ENCODE results near the gene NEDD4L.

NEDD4L gene

DNA sequence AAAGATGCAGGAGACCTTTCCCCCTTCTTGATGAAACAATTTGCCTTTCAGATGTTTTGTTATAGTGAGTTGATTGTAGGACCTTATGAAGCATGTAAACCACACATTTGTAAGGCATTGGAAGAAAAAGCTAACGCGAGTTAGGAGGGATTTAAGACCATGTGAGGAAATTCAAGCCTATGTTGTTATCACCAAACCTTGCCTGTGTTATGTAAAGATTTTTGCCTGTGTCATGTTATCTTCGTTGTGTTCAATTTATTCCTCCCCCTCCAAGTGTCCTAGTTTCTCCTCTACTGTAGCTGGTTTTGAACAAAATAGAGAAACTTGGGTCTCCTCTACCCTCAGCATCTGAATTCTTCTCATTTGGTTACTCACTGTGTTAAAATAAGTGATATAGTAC is 173.0 kb downstream of the NEDD4L start:
- DNase-seq (ENCODE audit: low read depth) = no peak
- no peak overlapping the region for H3K4me3 ChIP-seq (ENCODE audit: low read depth, low read length)

DNA sequence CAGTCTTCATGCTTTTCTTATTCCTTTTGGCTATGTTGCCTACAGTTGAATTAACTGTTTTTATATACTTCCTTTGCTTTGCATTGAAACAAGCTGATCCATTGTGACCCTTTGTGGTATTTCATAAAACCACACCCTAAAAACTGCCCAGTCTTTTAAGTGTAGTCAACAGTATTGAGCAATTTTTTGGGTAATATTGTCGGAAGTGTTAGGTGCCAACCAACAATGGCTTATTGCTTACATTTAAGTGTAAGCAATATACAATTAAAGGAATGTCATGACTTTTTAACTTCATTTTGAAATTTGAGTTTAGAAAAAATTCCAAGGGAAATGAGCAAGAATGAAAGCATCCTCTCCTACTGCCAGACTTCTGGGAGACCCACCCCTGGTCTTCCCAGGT is 174.1 kb downstream of the NEDD4L start:
- H3K4me3 ChIP-seq (ENCODE audit: low read depth, low read length) = no peak overlapping the region
- DNase-seq (ENCODE audit: low read depth) = no peak

DNA sequence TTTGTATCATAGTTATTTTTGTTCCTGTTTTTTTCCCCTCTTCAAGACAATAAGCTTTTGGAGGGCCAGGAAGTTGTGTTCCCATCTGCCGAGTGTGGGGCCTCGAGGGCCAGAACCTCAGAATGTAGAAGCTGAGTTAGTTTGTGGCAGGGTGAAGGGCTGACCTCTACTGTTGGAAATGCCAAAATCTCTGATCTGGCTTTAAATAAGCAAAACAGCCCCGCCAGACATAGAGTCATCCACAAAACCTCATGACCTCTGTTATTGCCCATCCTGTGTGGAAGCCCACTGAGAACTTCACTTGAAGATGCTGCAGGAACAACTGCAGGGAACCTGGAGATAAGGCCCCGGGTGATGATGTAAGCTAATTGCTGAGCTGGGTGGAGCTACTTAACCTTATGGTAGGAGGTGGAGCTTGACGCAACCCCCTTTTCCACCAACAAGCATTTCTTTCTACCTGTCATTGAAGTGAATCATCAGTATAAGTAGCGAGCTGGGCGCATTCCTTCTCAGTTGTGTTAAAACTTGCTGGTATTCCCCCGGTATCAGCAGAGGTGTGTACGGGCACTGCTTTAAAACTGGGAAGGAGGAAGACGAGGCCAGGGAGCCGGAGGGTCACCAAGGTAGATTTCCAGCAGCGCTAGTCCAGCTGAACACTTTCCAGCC is 177.2 kb downstream of the NEDD4L start:
- no peak for DNase-seq (ENCODE audit: low read depth)
- no peak overlapping the region for H3K4me3 ChIP-seq (ENCODE audit: low read depth, low read length)

DNA sequence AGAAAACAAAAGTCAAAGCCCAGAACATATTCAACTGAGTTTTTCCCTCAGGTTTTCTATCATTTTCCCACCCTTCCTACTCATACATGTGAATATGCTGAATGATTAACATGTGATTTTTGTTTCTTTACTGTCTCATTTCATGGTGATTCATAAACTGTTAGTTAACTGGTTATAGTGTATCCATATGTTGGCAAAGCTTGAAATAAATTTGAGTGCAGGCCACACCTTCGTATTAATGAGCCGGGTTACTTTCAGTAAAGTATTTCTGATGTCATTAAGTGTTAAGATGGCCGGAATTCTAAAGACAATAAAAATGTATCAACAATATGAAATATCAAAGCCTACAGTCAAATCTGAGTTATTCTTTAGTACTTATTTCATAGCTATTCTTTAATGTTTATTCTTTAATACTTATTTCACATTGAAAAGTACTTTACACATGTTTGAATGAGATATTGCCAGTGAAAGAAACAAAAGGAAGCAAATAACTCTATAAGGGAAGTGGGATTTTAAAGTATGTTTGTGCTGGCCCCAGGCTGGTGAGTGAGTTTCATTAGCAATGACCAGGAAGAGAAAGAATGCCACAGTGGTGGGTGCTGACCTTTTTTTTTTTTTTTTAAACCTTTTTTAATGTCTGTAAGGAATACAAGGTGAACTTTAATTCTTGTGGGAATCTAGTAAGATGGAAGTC is 178.6 kb downstream of the NEDD4L start:
- DNase-seq (ENCODE audit: low read depth) = no peak
- H3K4me3 ChIP-seq (ENCODE audit: low read depth, low read length) = no peak overlapping the region

DNA sequence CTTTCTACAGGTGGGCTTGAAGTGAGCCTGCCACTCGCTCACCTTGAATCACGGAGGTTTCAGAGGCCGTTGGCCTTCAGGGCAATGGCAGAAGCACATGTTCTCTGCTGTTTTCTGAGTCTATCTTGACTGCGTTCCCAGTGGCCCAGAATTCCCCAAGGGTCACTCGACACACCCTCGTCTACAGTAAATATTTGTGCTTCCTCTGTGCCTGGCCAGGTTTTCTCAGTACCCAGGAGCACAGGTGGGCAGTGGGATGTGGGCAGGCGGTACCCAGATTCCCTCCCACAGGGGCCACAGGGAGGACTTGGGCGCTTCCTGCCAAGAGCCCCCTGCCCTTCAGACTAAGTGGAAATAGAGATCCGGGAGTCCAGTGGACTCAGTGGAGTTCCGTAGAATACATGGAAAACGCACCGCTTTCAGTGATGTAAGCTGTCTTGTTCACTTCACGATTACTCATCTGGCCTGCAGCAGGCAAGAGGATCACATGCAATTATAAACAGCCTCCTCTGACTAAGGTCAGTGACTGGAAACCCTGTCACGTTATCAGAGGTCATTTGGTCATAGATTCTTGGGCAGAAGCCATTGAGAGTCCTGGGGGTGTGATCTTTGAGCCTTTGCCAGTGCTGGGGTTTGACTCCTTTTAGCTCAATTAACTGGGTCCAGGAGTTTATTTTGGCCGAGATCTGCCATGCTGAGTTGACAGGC is 179.8 kb downstream of the NEDD4L start:
- no peak overlapping the region for H3K4me3 ChIP-seq (ENCODE audit: low read depth, low read length)
- peak; percentile 60 for DNase-seq (ENCODE audit: low read depth)

DNA sequence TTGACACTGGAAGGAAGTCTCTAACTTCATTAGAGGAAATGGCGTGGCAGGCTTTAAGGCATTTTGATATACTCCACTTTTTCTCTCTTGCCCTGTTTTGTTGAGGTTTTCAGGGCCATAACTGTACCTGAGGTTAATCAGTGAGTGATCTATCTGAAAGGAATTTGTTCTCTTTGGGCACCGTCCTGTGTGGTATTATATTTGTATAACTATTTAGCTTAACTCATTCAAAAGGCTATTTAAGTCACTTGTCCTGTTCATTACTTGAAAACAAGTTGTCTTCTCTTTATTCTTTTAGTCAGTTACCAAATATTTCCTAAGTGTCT is 180.4 kb downstream of the NEDD4L start:
- no peak for DNase-seq (ENCODE audit: low read depth)
- no peak overlapping the region for H3K4me3 ChIP-seq (ENCODE audit: low read depth, low read length)

DNA sequence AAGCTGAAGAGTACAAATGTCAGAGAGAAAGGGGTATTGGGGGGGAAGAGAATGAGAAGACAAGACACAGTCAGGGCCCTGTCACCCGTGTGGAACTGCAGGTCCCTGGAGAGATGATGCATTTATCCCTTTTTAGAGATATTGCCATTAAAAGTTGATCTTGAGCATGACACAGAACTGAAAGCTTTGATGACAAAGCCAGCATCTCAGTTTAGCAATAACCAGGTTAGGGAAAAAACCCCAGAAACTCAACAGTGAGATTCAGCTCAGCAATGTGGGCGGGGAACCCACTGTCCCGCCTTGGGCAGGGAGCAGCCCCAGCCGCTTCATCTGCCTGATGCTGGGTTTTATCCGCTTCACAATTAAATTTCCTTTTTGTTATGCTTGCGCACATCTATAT is 181.1 kb downstream of the NEDD4L start:
- no peak overlapping the region for H3K4me3 ChIP-seq (ENCODE audit: low read depth, low read length)
- DNase-seq (ENCODE audit: low read depth) = no peak

DNA sequence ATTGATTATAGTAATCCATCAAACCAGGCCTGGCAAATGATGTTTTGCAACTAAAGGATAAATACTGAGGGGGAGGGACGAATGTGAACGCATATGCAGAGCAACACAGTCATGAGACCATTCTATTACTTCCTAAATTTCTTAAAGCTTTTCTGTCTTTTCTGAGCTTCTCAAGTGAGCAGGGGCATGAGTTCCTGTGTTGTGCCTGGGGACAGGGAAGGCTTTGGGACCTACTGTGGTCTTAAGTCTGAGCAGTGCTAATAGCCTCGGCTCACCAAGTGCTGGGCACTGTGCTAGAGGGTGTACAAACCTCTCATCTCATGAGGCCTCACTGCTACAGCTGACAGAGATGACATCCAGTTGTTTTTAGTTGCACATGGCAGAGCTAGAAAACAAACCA is 182.4 kb downstream of the NEDD4L start:
- no peak overlapping the region for H3K4me3 ChIP-seq (ENCODE audit: low read depth, low read length)
- DNase-seq (ENCODE audit: low read depth) = no peak

DNA sequence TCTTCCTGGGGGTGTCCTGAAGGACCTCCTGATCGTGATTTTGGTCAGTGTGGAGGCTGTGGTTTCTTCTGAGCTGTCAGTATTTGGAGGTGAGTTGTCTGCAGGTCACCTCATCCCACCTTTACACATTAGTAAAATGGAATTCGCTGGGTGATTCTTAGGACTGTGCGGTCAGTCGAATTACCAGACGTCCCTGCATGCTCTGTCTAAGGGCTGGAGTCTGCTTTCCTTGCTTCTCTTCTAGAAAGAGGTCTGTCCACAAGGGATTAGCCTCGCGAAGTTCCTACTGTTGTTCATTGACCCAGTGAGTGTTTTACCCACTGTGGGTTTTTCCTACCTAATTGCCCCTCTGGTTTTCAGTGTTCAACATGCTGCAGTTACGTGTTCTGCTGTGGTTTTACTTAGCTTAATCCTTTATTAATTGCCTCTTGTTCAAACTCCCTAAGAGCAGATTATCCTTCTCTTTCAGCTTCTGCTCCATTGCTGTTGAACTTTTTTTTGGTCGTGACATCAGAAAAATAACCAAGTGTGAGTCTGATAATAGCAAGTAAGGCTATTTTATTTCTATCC is 183.4 kb downstream of the NEDD4L start:
- no peak for DNase-seq (ENCODE audit: low read depth)

DNA sequence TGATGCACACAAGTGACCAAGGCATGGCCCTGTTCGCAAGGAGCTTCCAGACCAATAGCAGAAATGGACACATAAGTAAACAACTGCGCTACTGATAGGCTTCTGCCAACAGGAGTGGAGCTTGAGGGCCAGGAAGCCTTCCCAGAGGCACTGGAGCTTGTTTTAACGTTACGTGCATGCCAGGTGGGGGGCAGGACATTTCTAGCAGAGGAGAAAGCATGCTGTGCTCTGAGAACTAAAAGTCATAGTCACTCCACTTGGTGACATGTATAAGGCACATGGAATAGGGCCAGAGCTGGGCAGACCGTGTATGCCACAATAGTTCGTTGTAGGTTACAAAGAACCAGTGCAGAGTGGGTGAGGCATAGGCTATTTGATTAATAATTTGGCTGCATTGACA is 184.2 kb downstream of the NEDD4L start:
- H3K4me3 ChIP-seq (ENCODE audit: low read depth, low read length) = no peak overlapping the region
- no peak for DNase-seq (ENCODE audit: low read depth)

More for the DNA sequence above, 183.4 kb downstream of the NEDD4L start:
- no peak overlapping the region for H3K4me3 ChIP-seq (ENCODE audit: low read depth, low read length)

DNA sequence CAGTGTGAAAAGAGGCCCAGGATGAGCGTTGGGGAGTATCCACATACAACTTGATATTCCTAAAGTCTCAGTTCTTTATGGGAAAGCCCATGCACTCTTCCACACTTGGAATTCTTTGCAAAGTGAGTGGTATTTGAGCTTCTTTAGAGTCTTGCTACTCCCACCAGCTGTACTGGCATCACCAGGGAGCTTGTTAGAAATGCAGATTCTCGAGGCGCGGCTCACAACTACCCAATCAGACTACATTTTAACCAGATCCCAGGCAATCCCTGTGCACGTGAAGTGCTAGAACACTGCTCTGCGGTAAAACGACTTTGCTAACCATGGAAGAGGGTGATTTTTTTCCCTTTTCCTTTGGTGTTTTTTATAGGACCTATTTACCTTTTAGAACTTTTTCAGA is 184.7 kb downstream of the NEDD4L start:
- no peak overlapping the region for H3K4me3 ChIP-seq (ENCODE audit: low read depth, low read length)
- no peak for DNase-seq (ENCODE audit: low read depth)

DNA sequence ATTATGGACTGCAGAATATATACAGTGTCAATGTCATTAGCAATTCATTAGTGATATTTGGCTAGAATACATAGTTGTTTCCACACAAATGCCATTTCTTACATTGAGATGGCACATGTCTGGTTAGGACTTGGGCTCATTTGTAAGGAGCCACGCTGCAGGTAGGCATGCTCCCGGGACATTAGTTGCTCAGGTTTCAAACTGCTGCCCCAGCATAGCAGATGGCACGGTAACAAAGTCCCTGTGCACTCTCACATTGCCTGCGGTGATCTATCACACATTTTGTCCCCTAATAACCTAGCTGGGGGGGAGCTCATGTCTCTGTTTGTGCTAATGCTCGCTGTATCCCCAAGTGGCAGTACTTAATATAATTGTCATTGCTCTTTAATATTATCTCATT is 185.1 kb downstream of the NEDD4L start:
- no peak overlapping the region for H3K4me3 ChIP-seq (ENCODE audit: low read depth, low read length)
- no peak for DNase-seq (ENCODE audit: low read depth)

DNA sequence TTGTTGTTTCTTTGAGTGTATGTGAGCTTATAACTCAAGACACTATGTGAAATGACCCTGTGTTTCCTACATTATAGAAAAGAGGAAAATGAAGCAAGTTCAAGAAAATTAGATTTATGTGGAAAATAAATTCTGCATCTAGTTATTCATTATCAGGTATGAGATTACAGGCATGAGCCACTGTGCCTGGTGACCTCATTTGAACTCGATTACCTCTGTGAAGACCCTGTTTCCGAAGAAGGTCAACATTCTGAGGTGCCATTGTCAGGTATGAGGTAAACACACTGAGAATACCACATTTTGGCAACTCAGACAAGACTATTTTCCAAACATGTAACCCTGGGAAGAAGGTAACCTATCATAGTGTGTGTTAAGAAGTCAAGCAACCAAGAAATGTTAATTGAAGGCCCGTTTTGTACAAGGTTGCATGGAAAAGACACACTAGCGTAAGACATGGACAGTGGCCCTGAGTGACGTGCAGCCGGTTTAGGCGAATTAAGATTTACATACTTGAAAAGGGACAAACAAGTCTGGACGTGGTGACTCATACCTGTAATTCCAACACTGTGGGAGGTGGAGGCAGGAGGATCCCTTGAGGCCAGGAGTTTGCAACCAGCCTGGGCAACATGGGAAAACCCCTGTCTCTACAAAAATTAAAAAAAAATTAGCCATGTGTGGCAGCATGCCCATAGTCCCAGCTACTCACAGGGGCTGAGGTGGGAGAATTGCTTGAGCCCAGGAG is 186.6 kb downstream of the NEDD4L start:
- H3K4me3 ChIP-seq (ENCODE audit: low read depth, low read length) = no peak overlapping the region
- DNase-seq (ENCODE audit: low read depth) = no peak

DNA sequence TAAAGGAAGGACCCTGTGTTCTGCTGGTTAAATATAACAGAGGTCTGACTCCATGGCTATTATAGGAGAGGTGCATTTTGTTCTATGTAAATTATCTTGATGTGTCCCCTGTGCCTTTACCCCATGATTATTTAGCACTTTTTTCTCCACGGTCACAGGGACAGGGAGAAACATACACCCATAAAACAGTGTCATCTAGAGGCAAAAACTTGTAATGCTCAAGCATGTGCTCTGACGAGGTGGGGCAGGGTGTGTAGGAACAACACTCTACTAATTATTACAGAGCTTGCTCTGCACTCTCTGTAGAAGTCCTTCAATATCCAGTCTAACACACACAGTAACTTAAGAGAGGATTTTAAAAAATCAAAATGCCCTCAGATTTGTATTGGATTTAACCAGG is 187.9 kb downstream of the NEDD4L start:
- DNase-seq (ENCODE audit: low read depth) = no peak

DNA sequence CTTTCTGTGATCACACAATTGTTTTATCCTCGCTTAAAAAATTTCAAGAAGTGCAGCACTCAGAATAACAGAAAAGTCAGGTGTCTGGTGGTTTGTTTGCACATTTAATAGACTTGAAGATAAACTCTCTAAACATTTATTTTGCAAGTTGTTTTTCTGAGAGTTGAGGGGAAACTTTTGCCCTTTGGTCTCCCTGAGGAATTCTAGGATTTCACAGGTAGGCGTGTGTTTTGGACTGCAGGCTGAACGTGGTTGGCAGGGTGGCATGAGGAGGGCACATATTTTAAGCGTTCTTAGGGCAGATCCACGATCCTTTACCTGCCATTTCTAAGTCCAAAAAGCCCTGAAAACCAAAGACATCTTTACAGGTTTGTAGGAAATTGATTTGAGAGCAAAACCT is 188.6 kb downstream of the NEDD4L start:
- no peak overlapping the region for H3K4me3 ChIP-seq (ENCODE audit: low read depth, low read length)
- DNase-seq (ENCODE audit: low read depth) = no peak

More for the DNA sequence above, 187.9 kb downstream of the NEDD4L start:
- H3K4me3 ChIP-seq (ENCODE audit: low read depth, low read length) = no peak overlapping the region

DNA sequence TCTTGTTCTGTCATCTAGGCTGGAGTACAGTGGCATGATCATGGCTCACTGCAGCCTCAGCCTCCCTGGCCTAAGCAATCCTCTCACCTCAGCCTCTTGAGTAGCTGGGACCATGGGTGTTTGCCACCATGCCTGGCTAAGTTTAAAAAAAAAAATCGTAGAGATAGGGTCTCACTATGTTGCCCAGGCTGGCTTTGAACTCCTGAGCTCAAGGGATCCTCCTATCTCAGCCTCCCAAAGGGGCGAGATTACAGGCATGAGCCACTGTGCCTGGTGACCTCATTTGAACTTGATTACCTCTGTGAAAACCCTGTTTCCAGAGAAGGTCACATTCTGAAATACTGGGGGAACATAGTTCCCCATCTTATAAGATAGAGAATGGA is 190.3 kb downstream of the NEDD4L start:
- H3K4me3 ChIP-seq (ENCODE audit: low read depth, low read length) = no peak overlapping the region
- DNase-seq (ENCODE audit: low read depth) = no peak

DNA sequence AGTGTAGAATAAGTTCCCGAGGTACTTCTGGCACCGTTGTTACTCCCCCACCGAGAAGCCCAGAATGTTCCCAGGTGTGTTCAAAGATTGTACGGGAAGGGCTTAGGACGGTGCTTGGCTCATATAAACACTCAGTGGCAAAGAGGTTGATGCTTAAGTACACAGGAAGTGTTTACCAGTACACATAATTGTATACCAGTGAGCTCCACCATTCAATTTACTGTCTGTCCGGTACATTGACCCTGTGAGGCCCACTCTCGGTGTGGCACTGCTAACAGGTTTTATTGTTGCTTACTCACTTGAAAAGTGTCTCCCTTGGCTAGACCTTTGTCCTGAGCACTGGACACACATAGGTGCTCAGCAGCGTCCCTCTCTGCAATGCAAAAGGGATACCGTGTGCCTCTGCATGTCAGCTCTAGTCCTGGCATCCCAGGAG is 191.0 kb downstream of the NEDD4L start:
- DNase-seq (ENCODE audit: low read depth) = no peak
- H3K4me3 ChIP-seq (ENCODE audit: low read depth, low read length) = no peak overlapping the region

DNA sequence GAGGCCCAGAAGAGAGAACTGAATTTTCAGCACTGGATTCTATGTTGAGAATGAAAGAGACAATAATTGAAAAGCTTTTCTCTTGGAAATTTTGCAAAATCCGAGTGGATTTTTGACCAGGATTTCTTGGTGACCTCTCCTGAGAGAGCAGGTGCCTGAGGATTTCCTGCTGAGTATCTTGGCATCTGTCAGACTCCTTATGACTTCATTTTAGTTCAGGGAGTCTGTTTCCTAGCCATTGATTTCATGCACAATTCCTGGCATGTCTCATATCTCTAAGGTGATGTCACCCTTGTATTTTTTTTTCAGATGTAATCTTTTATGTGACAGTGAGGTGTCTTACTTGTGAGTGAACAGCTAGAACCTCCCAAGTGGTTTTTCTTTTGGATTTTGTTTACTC is 195.9 kb downstream of the NEDD4L start:
- no peak for DNase-seq (ENCODE audit: low read depth)
- no peak overlapping the region for H3K4me3 ChIP-seq (ENCODE audit: low read depth, low read length)

DNA sequence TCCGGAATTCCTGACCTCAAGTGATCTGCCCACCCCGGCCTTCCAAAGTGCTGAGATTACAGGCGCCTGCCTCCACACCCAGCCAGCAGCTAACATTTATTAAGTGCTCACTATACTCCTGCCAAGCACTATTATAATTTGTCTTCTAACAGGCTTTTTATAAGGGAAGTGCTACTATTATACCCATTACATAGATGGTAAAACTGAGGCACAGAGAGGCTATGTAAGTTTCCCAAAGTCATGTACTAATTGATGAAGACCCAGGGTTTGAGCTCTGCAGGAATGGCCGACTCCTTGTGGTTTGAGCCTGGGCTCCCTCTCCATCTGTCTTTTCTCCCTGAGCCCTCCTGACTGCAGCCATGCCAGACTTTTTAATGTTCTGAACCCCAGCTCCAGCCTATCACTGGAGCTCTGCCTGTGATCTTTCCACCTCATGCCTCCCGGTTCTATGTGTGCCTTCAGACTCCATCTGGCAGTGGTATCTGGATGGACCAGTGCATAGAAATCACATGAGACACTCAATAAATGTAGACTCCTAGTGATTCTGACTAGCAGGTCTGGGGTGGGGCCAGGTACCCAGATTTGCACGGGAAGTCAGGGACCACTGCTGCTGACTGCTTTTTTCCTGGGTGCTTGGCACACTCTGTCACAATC is 197.1 kb downstream of the NEDD4L start:
- H3K4me3 ChIP-seq (ENCODE audit: low read depth, low read length) = no peak overlapping the region
- DNase-seq (ENCODE audit: low read depth) = no peak
